Activated CD4-positive, alpha-beta T cell treated with anti-CD3 and anti-CD28 coated beads, Interleukin-2, Interleukin-4, amounts not matched to agents 100 ng/mL and 50 ng/mL, durations not matched to agents 16 hours and 8 hours (primary cell): Measurements from ENCODE around the gene FPGS.

ENCODE experiments used
- DNase-seq: peaks from one replicate; pipeline ENCODE4 v3.0.0-alpha.2; 2020; ENCODE audit warnings: low spot score

Gene FPGS

GRCh38 chr9:127789179-127789578 is 13.5 kb upstream of the FPGS start:
- DNase-seq = no peak

GRCh38 chr9:127790094-127790855 is 12.4 kb upstream of the FPGS start:
- no peak for DNase-seq

- DNase-seq = no peak
Observed at GRCh38 chr9:127791085-127791484, 11.6 kb upstream of the FPGS start.

DNA sequence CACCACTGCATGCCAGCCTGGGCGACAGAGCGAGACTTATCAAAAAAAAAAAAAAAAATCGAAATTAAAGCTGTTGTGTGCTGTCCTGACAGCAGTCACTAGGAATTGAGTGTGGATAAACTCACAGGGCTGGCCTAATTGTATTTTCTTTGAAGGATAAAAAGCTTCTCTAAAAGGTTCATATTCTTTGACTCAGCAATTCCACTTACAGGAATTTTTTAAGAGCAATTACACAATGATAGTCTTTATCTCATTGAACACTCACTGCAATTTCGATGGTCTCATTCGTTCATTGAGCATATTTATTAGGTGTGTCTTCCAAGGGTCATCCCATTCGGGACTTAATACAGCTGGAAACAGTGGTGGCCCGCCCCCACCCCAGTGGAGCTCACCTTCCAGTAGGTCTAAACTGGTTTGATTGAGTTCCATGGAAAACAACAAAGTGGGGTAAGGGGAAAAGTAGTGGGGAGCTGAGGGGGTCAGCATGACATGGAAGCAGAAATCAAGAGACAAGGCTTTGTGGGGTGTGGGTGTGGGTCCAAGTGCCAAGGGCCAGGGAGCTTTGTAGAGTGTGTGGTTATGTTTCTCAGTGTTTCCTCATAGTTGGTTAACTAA is 10.2 kb upstream of the FPGS start:
- DNase-seq = no peak

- DNase-seq = no peak
Observed at GRCh38 chr9:127793093-127793708, 9.5 kb upstream of the FPGS start.

DNA sequence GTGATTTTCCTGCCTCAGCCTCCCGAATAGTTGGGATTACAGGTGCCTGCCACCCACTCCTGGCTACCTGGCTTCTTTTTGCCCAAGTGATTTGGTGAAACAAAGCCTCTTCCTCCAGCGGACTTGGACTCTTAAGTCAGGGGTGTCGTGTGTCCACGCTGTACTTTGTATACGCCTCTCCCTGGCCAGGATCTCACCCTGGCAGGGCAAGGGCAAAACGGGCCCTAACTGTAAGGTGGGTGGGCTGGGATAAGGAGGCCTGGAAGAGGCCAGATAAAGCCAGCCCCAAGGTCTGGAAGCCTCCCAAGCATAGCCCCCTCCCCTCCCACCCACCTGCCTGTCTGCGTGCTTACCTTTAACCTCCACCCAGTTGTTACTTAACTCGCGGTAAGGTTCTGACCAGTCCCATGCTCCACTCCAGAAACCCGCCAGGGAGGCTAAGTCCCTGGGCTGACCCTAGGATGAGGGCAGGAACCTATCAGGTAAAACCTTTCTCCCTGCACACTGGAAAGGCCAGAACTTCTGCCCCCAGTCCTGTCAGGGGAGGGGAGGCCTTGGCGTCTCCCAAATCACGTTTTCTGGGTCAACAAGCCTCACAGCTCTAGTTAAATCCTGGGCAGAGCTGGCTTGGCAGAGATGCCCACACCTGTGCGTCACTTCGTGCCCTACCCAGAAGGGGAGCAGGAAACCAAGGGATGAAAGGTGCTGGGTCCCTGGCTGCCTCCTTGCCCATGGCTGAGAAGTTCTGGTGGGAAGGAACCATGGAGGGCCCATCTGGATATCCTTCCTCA is 8.5 kb upstream of the FPGS start:
- no peak for DNase-seq

GRCh38 chr9:127796225-127796813 is 6.4 kb upstream of the FPGS start:
- no peak for DNase-seq

DNA sequence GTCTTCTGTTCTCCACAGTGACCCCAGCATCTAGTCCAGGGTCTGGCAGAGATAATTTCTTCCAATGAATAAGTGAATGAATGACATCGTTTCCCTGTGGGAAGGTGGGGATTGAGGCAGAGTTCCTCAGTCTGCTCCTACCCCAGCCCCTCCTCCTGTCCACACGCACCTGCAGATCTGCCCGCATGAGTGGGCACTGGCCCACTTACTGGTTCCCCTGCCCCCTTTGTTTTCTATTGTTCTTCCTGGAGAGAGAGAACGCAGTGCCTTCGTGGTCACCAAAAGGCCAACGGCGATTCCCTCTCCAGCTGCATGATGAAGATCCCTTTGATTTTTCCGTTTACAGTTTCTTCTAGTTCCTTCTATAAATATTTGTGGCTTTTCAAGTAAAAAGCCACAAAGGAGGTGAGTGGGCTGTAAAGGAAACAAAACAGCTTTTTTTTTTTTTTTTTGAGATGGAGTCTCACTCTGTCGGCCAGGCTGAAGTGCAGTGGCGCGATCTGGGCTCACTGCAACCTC is 5.8 kb upstream of the FPGS start:
- DNase-seq = no peak

- DNase-seq = no peak
Observed at GRCh38 chr9:127801955-127802575, 617 bp upstream of the FPGS start.

GRCh38 chr9:127803507-127804352 is 1.0 kb downstream of the FPGS start:
- DNase-seq = peak; percentile 32

GRCh38 chr9:127805620-127806019 is 2.9 kb downstream of the FPGS start:
- DNase-seq = no peak

GRCh38 chr9:127806871-127807270 is 4.2 kb downstream of the FPGS start:
- no peak for DNase-seq

- DNase-seq = no peak
Observed at GRCh38 chr9:127808347-127809001, 5.8 kb downstream of the FPGS start.

DNA sequence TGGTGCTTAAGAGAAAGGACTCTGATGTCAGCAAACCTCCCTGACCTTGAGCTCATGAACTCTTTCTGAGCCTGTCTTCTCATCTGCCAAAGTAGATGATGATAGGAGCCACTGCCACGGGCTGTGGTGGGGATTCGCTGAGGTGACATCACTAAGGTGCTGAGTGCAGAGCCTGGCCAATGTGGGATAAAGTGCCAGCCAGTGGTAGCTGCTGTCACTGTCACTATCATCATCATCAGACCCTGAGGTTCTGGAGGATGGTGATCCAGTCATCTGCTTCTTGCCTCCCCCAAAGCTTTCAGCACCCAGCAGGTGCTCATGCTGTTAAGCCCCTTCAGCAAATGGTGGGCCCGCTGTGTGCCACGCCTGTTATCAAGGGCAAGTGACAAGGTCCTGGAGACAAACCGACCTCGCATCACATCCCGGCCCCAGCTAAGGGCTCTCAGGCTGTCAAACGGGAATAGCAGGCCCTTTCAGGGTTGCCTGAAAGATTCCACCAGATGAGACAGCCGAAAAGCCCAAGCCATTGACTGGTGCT is 6.4 kb downstream of the FPGS start:
- no peak for DNase-seq

DNA sequence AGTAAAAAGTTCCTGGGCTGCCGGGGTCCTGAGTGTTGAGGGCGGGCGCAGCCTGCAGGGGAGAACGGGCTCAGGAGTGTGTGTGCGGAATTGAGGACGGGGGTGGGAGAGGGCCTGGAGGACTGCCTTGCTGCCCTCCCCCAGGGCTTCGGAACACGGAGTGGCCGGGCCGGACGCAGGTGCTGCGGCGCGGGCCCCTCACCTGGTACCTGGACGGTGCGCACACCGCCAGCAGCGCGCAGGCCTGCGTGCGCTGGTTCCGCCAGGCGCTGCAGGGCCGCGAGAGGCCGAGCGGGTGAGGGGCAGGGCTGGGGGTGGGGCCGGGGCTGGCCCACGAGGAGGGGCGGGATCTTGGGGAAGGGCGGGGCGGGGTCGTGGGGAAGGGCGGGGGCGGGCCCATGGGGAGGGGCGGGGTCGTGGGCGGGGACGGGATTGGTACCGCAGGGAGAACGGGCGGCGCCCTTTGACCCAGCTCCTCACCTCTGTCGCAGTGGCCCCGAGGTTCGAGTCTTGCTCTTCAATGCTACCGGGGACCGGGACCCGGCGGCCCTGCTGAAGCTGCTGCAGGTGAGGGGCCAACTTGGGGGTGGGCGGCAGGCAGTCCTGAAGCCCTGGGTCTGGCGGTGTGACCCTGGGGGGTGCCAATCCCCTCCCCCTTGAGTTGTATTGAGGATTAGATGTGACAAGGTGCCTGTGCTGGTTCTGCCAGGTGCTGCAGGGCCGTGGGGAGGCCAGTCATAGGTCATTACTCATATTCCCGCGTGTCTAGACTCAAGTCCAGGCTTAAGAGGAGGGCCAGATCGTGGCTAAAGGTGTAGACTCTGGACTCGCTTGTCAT is 7.1 kb downstream of the FPGS start:
- DNase-seq = no peak

DNA sequence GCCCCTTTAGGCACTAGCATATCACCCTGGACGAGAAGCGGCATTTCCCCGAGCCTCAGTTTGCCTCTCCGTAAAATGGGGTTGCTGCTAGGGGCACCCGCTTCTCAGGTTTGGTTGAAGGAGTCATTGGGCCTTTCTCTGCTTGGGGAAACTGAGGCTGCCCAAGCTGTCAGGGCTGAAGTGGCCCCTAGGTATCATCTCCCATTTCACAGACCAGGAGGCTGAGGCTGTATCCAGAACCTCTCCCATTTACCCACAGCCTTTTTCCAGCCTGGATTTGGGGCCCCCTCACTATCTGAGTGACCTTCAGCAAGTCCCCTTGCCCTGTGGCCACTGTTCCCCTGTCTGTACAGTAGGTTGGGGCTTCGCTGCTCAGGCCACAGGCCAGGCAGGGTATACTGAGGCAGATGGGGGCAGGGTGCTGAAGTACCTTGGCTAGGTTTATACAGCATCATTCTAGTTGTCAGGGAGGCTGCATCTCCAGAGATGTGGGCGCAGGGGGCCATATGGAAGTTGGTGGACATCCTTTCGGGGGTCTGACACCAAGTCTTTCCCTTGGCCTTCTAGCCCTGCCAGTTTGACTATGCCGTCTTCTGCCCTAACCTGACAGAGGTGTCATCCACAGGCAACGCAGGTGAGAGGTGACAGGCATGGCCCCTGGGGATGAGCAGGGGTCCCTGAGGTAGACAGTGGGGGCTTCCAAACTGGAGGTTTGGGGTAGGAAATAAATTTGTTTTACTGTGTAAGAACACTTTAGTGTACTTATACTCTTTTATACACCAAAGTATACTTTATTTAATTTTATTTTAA is 7.9 kb downstream of the FPGS start:
- no peak for DNase-seq

GRCh38 chr9:127812011-127812410 is 9.3 kb downstream of the FPGS start:
- DNase-seq = no peak
